Measurements from ENCODE around the gene ADORA3.

- TF ChIP-seq CTCF (IDR thresholded peaks at IDR 0.05) (no peak), EZH2phosphoT487 (IDR thresholded peaks at IDR 0.05) (no peak)
These were observed 14.8 kb downstream of the ADORA3 start for GRCh38 chr1:111488669-111489068.
